LNCAP (cell line): Measurements from ENCODE around the gene MEAF6.

ENCODE experiments used
- CTCF ChIP-seq: fragments of 450-650 bp; IDR thresholded peaks from 2 replicates; pipeline ENCODE4 v1.5.1; 2017; ENCODE audit warnings: mild to moderate bottlenecking

Gene MEAF6

GRCh38 chr1:37477946-37478345, 36.6 kb downstream of the MEAF6 start:
- no peak for TF ChIP-seq CTCF

- TF ChIP-seq CTCF = no peak
Observed at GRCh38 chr1:37477198-37477931, 37.2 kb downstream of the MEAF6 start.

- TF ChIP-seq CTCF = no peak
Observed at GRCh38 chr1:37476460-37477197, 37.9 kb downstream of the MEAF6 start.

- no peak for TF ChIP-seq CTCF
Observed at GRCh38 chr1:37476087-37476452, 38.5 kb downstream of the MEAF6 start.

- no peak for TF ChIP-seq CTCF
Observed at GRCh38 chr1:37475380-37476086, 39.0 kb downstream of the MEAF6 start.

GRCh38 chr1:37474697-37475379, 39.7 kb downstream of the MEAF6 start:
- no peak for TF ChIP-seq CTCF

- no peak for TF ChIP-seq CTCF
Observed at GRCh38 chr1:37474046-37474696, 40.4 kb downstream of the MEAF6 start, which contains the start of gene ZC3H12A. Gene ZC3H12A, plus strand, starts transcription at chr1:37474580. Its CDS starts 917 bp downstream, at chr1:37475497.
